ENCODE results near the gene APBB2. TPM values are rescaled to one million over a fixed set of nuclear protein-coding genes. Genes with fewer than 3 reads are reported as not detected.

The APBB2 gene
- total and polyA plus RNA-seq, 10 of the 15 experiments (the other 5 are each of a cell fraction or from before 2014, with no cell fraction given) = 2.7 to 24.6 (median 19.0) TPM

GRCh38 chr4:41205854-41206460 is 8.4 kb downstream of the APBB2 start:
- ChIA-PET SMC1A (ENCODE audit: uncharacterized antibody, unreplicated experiment) (interaction anchor here (0.6 to 18.1 kb wide), 14 partner anchors 10 to 281 kb away, joined by 3 to 362 read pairs (median 4); no protein-coding TSS in a partner anchor), POLR2A (interaction anchor here (1.2 kb wide), 1 partner anchor 30 kb away, joined by 4 read pairs; no protein-coding TSS in a partner anchor), CTCF (interaction anchor here (0.7 to 4.2 kb wide), 11 partner anchors 10 to 297 kb away, joined by 3 to 29 read pairs (median 6); no protein-coding TSS in a partner anchor), RAD21 (ENCODE audit: unreplicated experiment) (interaction anchor here (1.2 to 3.1 kb wide), 7 partner anchors 8 to 229 kb away, joined by 3 to 19 read pairs (median 6); partner anchors contain the start of gene APBB2)
- no peak overlapping the region for H2AFZ ChIP-seq (ENCODE audit: control insufficient read depth, low read depth, low read length)
- no peak for DNase-seq (ENCODE audit: low read depth, low spot score)
- in situ Hi-C loops (cut with MboI) (no loop called here), intact Hi-C loops (cut with micrococcal nuclease; ENCODE audit: unreplicated experiment) (no loop called here)
- no peak overlapping the region for H3K9ac ChIP-seq (ENCODE audit: control insufficient read depth, insufficient read depth, low read length)
- no peaks in the 10 kb centered on the region for H3K4me1 ChIP-seq (ENCODE audit: control insufficient read depth, insufficient read depth, low read length)
- 53% methylated on average over 2 of the region's 2 CpGs for WGBS (ENCODE audit: insufficient coverage, insufficient replicate concordance, low lambda C conversion rate, missing lambda C conversion rate)
- no peak for ATAC-seq
- peak; percentile 38 for FAIRE-seq
- peak overlapping the region; percentile 11; the same call in 1 of the 2 replicates for H3K4me2 ChIP-seq (ENCODE audit: control insufficient read depth, insufficient read depth)
- peaks cover 55% of the 10 kb centered on the region for H3K79me2 ChIP-seq (ENCODE audit: control insufficient read depth, insufficient read depth, low read length)
- H3K36me3 ChIP-seq (ENCODE audit: control insufficient read depth in 2 of 2, insufficient read depth in 2 of 2, low read length in 1 of 2) = no peaks in the 10 kb centered on the region
- no peaks in the 10 kb centered on the region for H4K20me1 ChIP-seq (ENCODE audit: control insufficient read depth, insufficient read depth)
- no peaks in the 10 kb centered on the region for H3K27me3 ChIP-seq (replicated peaks in 1 of 2; ENCODE audit: control insufficient read depth in 2 of 2, insufficient read depth in 2 of 2, low read length in 1 of 2)
- H3K4me3 ChIP-seq = no peak overlapping the region
- BruUV-seq (replicated peaks) = no TSS peak
- no peak overlapping the region for H3K27ac ChIP-seq (ENCODE audit: control insufficient read depth, insufficient read depth)
- H3K9me3 ChIP-seq (replicated peaks; ENCODE audit: control insufficient read depth, insufficient read depth, low read length) = no peaks in the 10 kb centered on the region
- TF ChIP-seq WRNIP1 (IDR thresholded peaks at IDR 0.05; ENCODE audit: borderline replicate concordance, low read depth, low read length) (no peak), HDAC2 (IDR thresholded peaks at IDR 0.05) (no peak), JUND (IDR thresholded peaks at IDR 0.05; ENCODE audit: low read depth, low read length) (no peak), HDAC6 (IDR thresholded peaks at IDR 0.05; ENCODE audit: unreplicated experiment) (no peak), E4F1 (IDR thresholded peaks at IDR 0.05; ENCODE audit: borderline replicate concordance, partially characterized antibody) (no peak), IRF4 (IDR thresholded peaks at IDR 0.05; ENCODE audit: low read depth, low read length) (no peak), TCF3 (IDR thresholded peaks at IDR 0.05; ENCODE audit: borderline replicate concordance, insufficient read depth, low read depth, low read length) (no peak), ASH2L (IDR thresholded peaks at IDR 0.05; ENCODE audit: borderline replicate concordance, low read depth) (no peak), ZBTB11 (CRISPR knock-in tag; IDR thresholded peaks at IDR 0.05) (no peak), ZZZ3 (IDR thresholded peaks at IDR 0.05; ENCODE audit: control insufficient read depth, insufficient read length, low read depth) (no peak), NFYA (IDR thresholded peaks at IDR 0.05; ENCODE audit: borderline replicate concordance, low read depth, low read length) (no peak), MLLT1 (IDR thresholded peaks at IDR 0.05) (no peak), BMI1 (IDR thresholded peaks at IDR 0.05; ENCODE audit: borderline replicate concordance) (no peak), POU2F2 (IDR thresholded peaks at IDR 0.05; ENCODE audit: borderline replicate concordance, low read depth, low read length) (no peak)
